ENCODE data around the gene SH3PXD2A.

The SH3PXD2A gene

DNA sequence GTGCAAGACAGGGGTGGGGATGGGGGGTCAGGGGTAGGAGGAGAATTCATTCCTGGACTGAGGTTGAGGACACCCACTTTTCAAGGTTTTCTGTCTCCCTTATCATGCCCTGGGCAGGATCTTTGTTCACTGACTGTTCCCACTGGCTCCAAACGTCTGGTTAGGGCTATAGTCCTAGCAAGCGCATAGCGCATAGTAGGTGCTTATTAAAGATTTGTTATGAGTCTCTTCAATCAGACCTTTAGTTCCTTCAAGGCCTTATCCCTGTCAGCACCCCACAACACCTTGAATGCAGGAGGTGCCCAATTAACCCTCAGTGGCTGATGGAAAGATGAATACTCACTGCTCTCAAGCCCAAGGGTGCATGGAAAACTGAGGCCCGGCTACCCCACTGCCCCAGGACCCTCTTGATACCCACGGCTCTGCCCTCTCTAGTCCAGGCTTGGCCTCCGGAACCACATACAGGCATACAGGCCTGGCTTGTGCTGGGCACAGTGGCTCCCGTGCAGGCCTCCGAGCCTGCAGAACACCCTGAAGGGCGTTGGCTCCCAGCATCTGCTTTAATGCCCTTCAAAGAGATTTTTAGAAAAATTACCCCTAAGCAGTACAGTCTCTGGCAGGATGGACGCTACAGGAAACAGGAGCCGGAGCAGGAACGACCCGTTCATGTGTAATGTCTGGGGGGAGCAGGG, 177.7 kb downstream of the SH3PXD2A start:
- Histone ChIP-seq H3K4me3 (ENCODE audit: control insufficient read depth in 1 of 7, extremely low read depth in 1 of 7, insufficient read depth in 4 of 7, low read depth in 2 of 7, low read length in 6 of 7) (peak overlapping the region in 4 of 7 experiments; percentile 22 to 65 (median 40)), H3K27ac (ENCODE audit: insufficient read depth in 1 of 2, low read depth in 1 of 2, low read length in 2 of 2, poor library complexity in 1 of 2, severe bottlenecking in 2 of 2) (peak overlapping the region in 1 of 2 experiments; percentile 6), H3K9me3 (ENCODE audit: control extremely low read depth in 1 of 5, control insufficient read depth in 4 of 5, insufficient read depth in 2 of 5, low read depth in 1 of 5, low read length in 4 of 5) (no peaks in the 10 kb centered on the region), H3K36me3 (ENCODE audit: control insufficient read depth in 4 of 4, insufficient read depth in 4 of 4, low read length in 3 of 4) (no peaks in the 10 kb centered on the region), H3K27me3 (replicated peaks in 2 of 5; ENCODE audit: control insufficient read depth in 4 of 5, insufficient read depth in 5 of 5, low read length in 4 of 5) (no peaks in the 10 kb centered on the region), H3K4me1 (ENCODE audit: control extremely low read depth in 1 of 4, control insufficient read depth in 4 of 4, insufficient read depth in 4 of 4, low read length in 3 of 4) (peaks cover 4 to 17% (median 10%) of the 10 kb centered on the region in 4 experiments)
- POLR2A ChIA-PET, result no interaction called here
- WGBS (ENCODE audit: insufficient coverage), result 53% methylated on average over 11 of the region's 13 CpGs
- CTCF ChIA-PET, result interaction anchor here (0.9 to 2.8 kb wide), 4 partner anchors 9 to 67 kb away, joined by 3 to 14 read pairs (median 4); no protein-coding TSS in a partner anchor
- DNase-seq, result no peak

GRCh38 chr10:103676851-103677417, 178.4 kb downstream of the SH3PXD2A start:
- WGBS (ENCODE audit: insufficient coverage), result 99% methylated on average over 14 of the region's 16 CpGs
- CTCF ChIA-PET, result no interaction called here
- Histone ChIP-seq H3K9me3 (ENCODE audit: control extremely low read depth in 1 of 5, control insufficient read depth in 4 of 5, insufficient read depth in 2 of 5, low read depth in 1 of 5, low read length in 4 of 5) (no peaks in the 10 kb centered on the region), H3K4me1 (ENCODE audit: control extremely low read depth in 1 of 4, control insufficient read depth in 4 of 4, insufficient read depth in 4 of 4, low read length in 3 of 4) (peaks cover 4 to 17% (median 10%) of the 10 kb centered on the region in 4 experiments), H3K36me3 (ENCODE audit: control insufficient read depth in 4 of 4, insufficient read depth in 4 of 4, low read length in 3 of 4) (no peaks in the 10 kb centered on the region), H3K27me3 (replicated peaks in 2 of 5; ENCODE audit: control insufficient read depth in 4 of 5, insufficient read depth in 5 of 5, low read length in 4 of 5) (no peaks in the 10 kb centered on the region), H3K27ac (ENCODE audit: insufficient read depth in 1 of 2, low read depth in 1 of 2, low read length in 2 of 2, poor library complexity in 1 of 2, severe bottlenecking in 2 of 2) (no peak overlapping the region), H3K4me3 (ENCODE audit: control insufficient read depth in 1 of 7, extremely low read depth in 1 of 7, insufficient read depth in 4 of 7, low read depth in 2 of 7, low read length in 6 of 7) (no peak overlapping the region)
- POLR2A ChIA-PET, result no interaction called here
- no peak for DNase-seq

DNA sequence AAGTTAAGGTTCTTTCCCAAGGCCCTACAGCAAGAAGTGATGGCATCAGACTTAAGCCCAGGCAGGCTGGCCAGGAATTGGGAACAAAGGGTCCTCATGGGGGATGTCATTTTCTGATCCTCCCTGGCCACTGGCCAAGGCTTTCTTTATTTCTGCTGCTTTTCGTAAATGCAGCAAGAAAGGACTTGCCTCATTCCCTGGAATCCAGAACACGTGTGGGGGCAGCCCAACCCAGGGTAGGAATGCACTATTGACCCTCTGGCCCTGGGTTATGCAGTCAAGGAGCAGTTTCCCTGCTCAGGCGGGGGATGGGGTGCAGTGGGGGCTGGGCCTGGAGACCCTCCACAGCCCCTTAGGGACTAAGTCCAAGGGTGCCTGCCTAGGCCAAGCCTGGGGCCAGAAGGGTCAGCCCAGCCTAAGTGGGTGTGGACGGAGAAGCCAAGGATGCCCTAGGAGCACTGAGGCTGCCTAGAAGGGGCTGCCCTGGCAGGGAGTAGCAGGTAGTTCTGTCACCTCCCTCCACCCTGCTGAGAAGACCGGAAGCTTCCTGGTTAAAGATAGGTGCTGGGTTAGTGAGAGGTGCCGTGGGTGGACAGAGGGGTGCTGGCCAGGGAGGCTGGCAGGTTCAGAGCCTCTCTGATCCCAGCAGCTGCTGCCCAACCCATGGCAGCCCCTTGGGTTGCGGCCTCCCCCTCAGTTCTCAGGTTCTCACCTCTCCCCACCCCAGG, 179.2 kb downstream of the SH3PXD2A start:
- Histone ChIP-seq H3K4me3 (ENCODE audit: control insufficient read depth in 1 of 7, extremely low read depth in 1 of 7, insufficient read depth in 4 of 7, low read depth in 2 of 7, low read length in 6 of 7) (no peak overlapping the region), H3K27ac (ENCODE audit: insufficient read depth in 1 of 2, low read depth in 1 of 2, low read length in 2 of 2, poor library complexity in 1 of 2, severe bottlenecking in 2 of 2) (no peak overlapping the region), H3K36me3 (ENCODE audit: control insufficient read depth in 4 of 4, insufficient read depth in 4 of 4, low read length in 3 of 4) (no peaks in the 10 kb centered on the region), H3K9me3 (ENCODE audit: control extremely low read depth in 1 of 5, control insufficient read depth in 4 of 5, insufficient read depth in 2 of 5, low read depth in 1 of 5, low read length in 4 of 5) (no peaks in the 10 kb centered on the region), H3K4me1 (ENCODE audit: control extremely low read depth in 1 of 4, control insufficient read depth in 4 of 4, insufficient read depth in 4 of 4, low read length in 3 of 4) (peaks cover 4 to 17% (median 10%) of the 10 kb centered on the region in 4 experiments), H3K27me3 (replicated peaks in 2 of 5; ENCODE audit: control insufficient read depth in 4 of 5, insufficient read depth in 5 of 5, low read length in 4 of 5) (no peaks in the 10 kb centered on the region)
- ChIA-PET POLR2A (no interaction called here), CTCF (interaction anchor here (1.8 kb wide), 1 partner anchor 9 kb away, joined by 5 read pairs; no protein-coding TSS in a partner anchor)
- WGBS (ENCODE audit: insufficient coverage), result 100% methylated on average over 6 of the region's 7 CpGs
- no peak for DNase-seq

GRCh38 chr10:103673606-103674005, 181.8 kb downstream of the SH3PXD2A start:
- ChIA-PET POLR2A (no interaction called here), CTCF (interaction anchor here (1.6 kb wide), 1 partner anchor 15 kb away, joined by 3 read pairs; no protein-coding TSS in a partner anchor)
- DNase-seq, result no peak
- H3K4me3 ChIP-seq (ENCODE audit: control insufficient read depth in 1 of 7, extremely low read depth in 1 of 7, insufficient read depth in 4 of 7, low read depth in 2 of 7, low read length in 6 of 7), result no peak overlapping the region
- no peaks in the 10 kb centered on the region for H3K9me3 ChIP-seq (ENCODE audit: control extremely low read depth in 1 of 5, control insufficient read depth in 4 of 5, insufficient read depth in 2 of 5, low read depth in 1 of 5, low read length in 4 of 5)
- H3K4me1 ChIP-seq (ENCODE audit: control extremely low read depth in 1 of 4, control insufficient read depth in 4 of 4, insufficient read depth in 4 of 4, low read length in 3 of 4), result peaks cover 2 to 19% (median 11%) of the 10 kb centered on the region in 4 experiments
- H3K27me3 ChIP-seq (replicated peaks in 2 of 5; ENCODE audit: control insufficient read depth in 4 of 5, insufficient read depth in 5 of 5, low read length in 4 of 5), result no peaks in the 10 kb centered on the region
- no peak overlapping the region for H3K27ac ChIP-seq (ENCODE audit: insufficient read depth in 1 of 2, low read depth in 1 of 2, low read length in 2 of 2, poor library complexity in 1 of 2, severe bottlenecking in 2 of 2)
- 100% methylated on average over 2 of the region's 3 CpGs for WGBS (ENCODE audit: insufficient coverage)
- no peaks in the 10 kb centered on the region for H3K36me3 ChIP-seq (ENCODE audit: control insufficient read depth in 4 of 4, insufficient read depth in 4 of 4, low read length in 3 of 4)

GRCh38 chr10:103672345-103672744, 183.0 kb downstream of the SH3PXD2A start:
- DNase-seq, result no peak
- ChIA-PET CTCF (interaction anchor here (0.9 to 3.0 kb wide), 2 partner anchors 14 to 79 kb away, joined by 5 to 19 read pairs; no protein-coding TSS in a partner anchor), POLR2A (no interaction called here)
- H3K9me3 ChIP-seq (ENCODE audit: control extremely low read depth in 1 of 5, control insufficient read depth in 4 of 5, insufficient read depth in 2 of 5, low read depth in 1 of 5, low read length in 4 of 5), result no peaks in the 10 kb centered on the region
- H3K27ac ChIP-seq (ENCODE audit: insufficient read depth in 1 of 2, low read depth in 1 of 2, low read length in 2 of 2, poor library complexity in 1 of 2, severe bottlenecking in 2 of 2), result no peak overlapping the region
- no peaks in the 10 kb centered on the region for H3K27me3 ChIP-seq (replicated peaks in 2 of 5; ENCODE audit: control insufficient read depth in 4 of 5, insufficient read depth in 5 of 5, low read length in 4 of 5)
- 83% methylated on average over 6 of the region's 7 CpGs for WGBS (ENCODE audit: insufficient coverage)
- peaks cover 0 to 18% (median 6%) of the 10 kb centered on the region in 4 experiments for H3K4me1 ChIP-seq (ENCODE audit: control extremely low read depth in 1 of 4, control insufficient read depth in 4 of 4, insufficient read depth in 4 of 4, low read length in 3 of 4)
- no peak overlapping the region for H3K4me3 ChIP-seq (ENCODE audit: control insufficient read depth in 1 of 7, extremely low read depth in 1 of 7, insufficient read depth in 4 of 7, low read depth in 2 of 7, low read length in 6 of 7)
- no peaks in the 10 kb centered on the region for H3K36me3 ChIP-seq (ENCODE audit: control insufficient read depth in 4 of 4, insufficient read depth in 4 of 4, low read length in 3 of 4)

- Histone ChIP-seq H3K4me1 (ENCODE audit: control extremely low read depth in 1 of 4, control insufficient read depth in 4 of 4, insufficient read depth in 4 of 4, low read length in 3 of 4) (peaks cover 0 to 18% (median 6%) of the 10 kb centered on the region in 4 experiments), H3K36me3 (ENCODE audit: control insufficient read depth in 4 of 4, insufficient read depth in 4 of 4, low read length in 3 of 4) (no peaks in the 10 kb centered on the region), H3K27ac (ENCODE audit: insufficient read depth in 1 of 2, low read depth in 1 of 2, low read length in 2 of 2, poor library complexity in 1 of 2, severe bottlenecking in 2 of 2) (no peak overlapping the region), H3K27me3 (replicated peaks in 2 of 5; ENCODE audit: control insufficient read depth in 4 of 5, insufficient read depth in 5 of 5, low read length in 4 of 5) (no peaks in the 10 kb centered on the region), H3K9me3 (ENCODE audit: control extremely low read depth in 1 of 5, control insufficient read depth in 4 of 5, insufficient read depth in 2 of 5, low read depth in 1 of 5, low read length in 4 of 5) (no peaks in the 10 kb centered on the region), H3K4me3 (ENCODE audit: control insufficient read depth in 1 of 7, extremely low read depth in 1 of 7, insufficient read depth in 4 of 7, low read depth in 2 of 7, low read length in 6 of 7) (no peak overlapping the region)
- CTCF ChIA-PET, result interaction anchor here (1.0 to 3.0 kb wide), 4 partner anchors 15 to 106 kb away, joined by 3 to 19 read pairs (median 3); no protein-coding TSS in a partner anchor
- POLR2A ChIA-PET, result no interaction called here
- DNase-seq, result no peak
- 92% methylated on average over 7 of the region's 10 CpGs for WGBS (ENCODE audit: insufficient coverage)
Measured at GRCh38 chr10:103671126-103671895, 184.1 kb downstream of the SH3PXD2A start.

Measured in common myeloid progenitor, CD34-positive (primary cell).